ENCODE data around the gene PIK3CA.

- TF ChIP-seq POLR2A (IDR thresholded peaks at IDR 0.05): no peak
- TF ChIP-seq CTCF (IDR thresholded peaks at IDR 0.05): no peak
These were observed 14.6 kb upstream of the PIK3CA start for GRCh38 chr3:179133575-179133974.
